PC-3 (cell line): ENCODE results near the gene DOC2A.

Experiments used
- EZH2 ChIP-seq: fragments of 300-600 bp; sonication (generic); IDR thresholded peaks from one replicate; pipeline ENCODE4 v1.6.1; 2017; ENCODE audit warnings: antibody characterized with exemption, mild to moderate bottlenecking, low read length; ENCODE audit not compliant: unreplicated experiment
- EZH2phosphoT487 ChIP-seq: fragments of 300-600 bp; sonication (generic); IDR thresholded peaks from 2 replicates; pipeline ENCODE4 v1.6.1; 2018; ENCODE audit warnings: mild to moderate bottlenecking, antibody characterized with exemption, low read length, borderline replicate concordance
- TF ChIP-seq, protein P1 (sequence below): fragments of 300-600 bp; sonication (generic); conservative IDR thresholded peaks from 2 replicates; pipeline ENCODE4 v1.5.1; 2017; ENCODE audit warnings: antibody characterized with exemption, low read depth, mild to moderate bottlenecking, low read length

DNA sequence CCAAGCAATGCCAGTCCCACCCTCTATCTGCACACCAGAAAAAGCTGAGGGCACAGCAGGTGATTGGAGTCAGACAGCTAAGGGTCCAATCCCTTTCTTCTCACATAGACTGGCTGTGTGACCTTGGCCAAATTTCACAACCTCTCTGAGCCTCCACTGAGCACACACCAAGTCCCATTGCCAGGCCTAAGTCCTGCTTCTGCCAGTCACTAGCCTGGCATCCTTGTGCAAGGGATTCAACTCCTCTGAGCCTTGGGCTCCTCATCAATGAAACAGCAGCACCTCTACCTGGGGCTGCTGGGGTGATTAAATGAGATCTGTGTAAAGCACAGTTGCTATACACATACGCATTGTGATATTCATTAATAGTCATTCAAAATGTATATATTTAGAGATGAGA lies 35.8 kb upstream of the DOC2A start:
- TF ChIP-seq, protein P1, sequence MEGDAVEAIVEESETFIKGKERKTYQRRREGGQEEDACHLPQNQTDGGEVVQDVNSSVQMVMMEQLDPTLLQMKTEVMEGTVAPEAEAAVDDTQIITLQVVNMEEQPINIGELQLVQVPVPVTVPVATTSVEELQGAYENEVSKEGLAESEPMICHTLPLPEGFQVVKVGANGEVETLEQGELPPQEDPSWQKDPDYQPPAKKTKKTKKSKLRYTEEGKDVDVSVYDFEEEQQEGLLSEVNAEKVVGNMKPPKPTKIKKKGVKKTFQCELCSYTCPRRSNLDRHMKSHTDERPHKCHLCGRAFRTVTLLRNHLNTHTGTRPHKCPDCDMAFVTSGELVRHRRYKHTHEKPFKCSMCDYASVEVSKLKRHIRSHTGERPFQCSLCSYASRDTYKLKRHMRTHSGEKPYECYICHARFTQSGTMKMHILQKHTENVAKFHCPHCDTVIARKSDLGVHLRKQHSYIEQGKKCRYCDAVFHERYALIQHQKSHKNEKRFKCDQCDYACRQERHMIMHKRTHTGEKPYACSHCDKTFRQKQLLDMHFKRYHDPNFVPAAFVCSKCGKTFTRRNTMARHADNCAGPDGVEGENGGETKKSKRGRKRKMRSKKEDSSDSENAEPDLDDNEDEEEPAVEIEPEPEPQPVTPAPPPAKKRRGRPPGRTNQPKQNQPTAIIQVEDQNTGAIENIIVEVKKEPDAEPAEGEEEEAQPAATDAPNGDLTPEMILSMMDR: no peak
- TF ChIP-seq EZH2: no peak
- TF ChIP-seq EZH2phosphoT487: no peak
